ENCODE data around the gene PLSCR1.
"Not testable (repeated sequence)": the region's sequence is repeated elsewhere in the genome, so short reads cannot be mapped to it uniquely, and the experiment has no call there.

Gene PLSCR1

GRCh38 chr3:146550070-146550615 lies 5.7 kb upstream of the PLSCR1 start:
- no peak for DNase-seq (ENCODE audit: low spot score)

- no peak for DNase-seq (ENCODE audit: low spot score)
These were observed 2.9 kb upstream of the PLSCR1 start for GRCh38 chr3:146547235-146547835.

GRCh38 chr3:146546366-146546965 lies 2.1 kb upstream of the PLSCR1 start:
- DNase-seq (ENCODE audit: low spot score) = no peak

- no peak for DNase-seq (ENCODE audit: low spot score)
These were observed 622 bp upstream of the PLSCR1 start for GRCh38 chr3:146544929-146545528.

- DNase-seq (ENCODE audit: low spot score) = no peak
These were observed 876 bp downstream of the PLSCR1 start for GRCh38 chr3:146543461-146544001.

- no peak for DNase-seq (ENCODE audit: low spot score)
These were observed 1.4 kb downstream of the PLSCR1 start for GRCh38 chr3:146542978-146543377.

GRCh38 chr3:146542179-146542578 lies 2.2 kb downstream of the PLSCR1 start:
- no peak for DNase-seq (ENCODE audit: low spot score)

- DNase-seq (ENCODE audit: low spot score) = no peak
These were observed 3.4 kb downstream of the PLSCR1 start for GRCh38 chr3:146540978-146541377.

GRCh38 chr3:146540236-146540635 lies 4.2 kb downstream of the PLSCR1 start:
- DNase-seq (ENCODE audit: low spot score) = no peak

- no peak for DNase-seq (ENCODE audit: low spot score)
These were observed 5.1 kb downstream of the PLSCR1 start for GRCh38 chr3:146539315-146539714.

- DNase-seq (ENCODE audit: low spot score) = no peak
These were observed 6.8 kb downstream of the PLSCR1 start for GRCh38 chr3:146537603-146538002.

GRCh38 chr3:146536681-146537080 lies 7.7 kb downstream of the PLSCR1 start:
- no peak for DNase-seq (ENCODE audit: low spot score)

- no peak for DNase-seq (ENCODE audit: low spot score)
These were observed 12.0 kb downstream of the PLSCR1 start for GRCh38 chr3:146532406-146532805.

GRCh38 chr3:146530609-146531008 lies 13.8 kb downstream of the PLSCR1 start:
- DNase-seq (ENCODE audit: low spot score) = no peak

- no peak for DNase-seq (ENCODE audit: low spot score)
These were observed 15.4 kb downstream of the PLSCR1 start for GRCh38 chr3:146529021-146529420.

- no peak for DNase-seq (ENCODE audit: low spot score)
These were observed 19.4 kb downstream of the PLSCR1 start for GRCh38 chr3:146524961-146525360.

- DNase-seq (ENCODE audit: low spot score) = no peak
These were observed 20.9 kb downstream of the PLSCR1 start for GRCh38 chr3:146523531-146523930.

- not testable (repeated sequence) for DNase-seq (ENCODE audit: low spot score)
These were observed 21.9 kb downstream of the PLSCR1 start for GRCh38 chr3:146522174-146523158.

- DNase-seq (ENCODE audit: low spot score) = no peak
These were observed 23.0 kb downstream of the PLSCR1 start for GRCh38 chr3:146521394-146521793.

- DNase-seq (ENCODE audit: low spot score) = no peak
These were observed 24.6 kb downstream of the PLSCR1 start for GRCh38 chr3:146519810-146520209.

GRCh38 chr3:146517684-146518435 lies 26.5 kb downstream of the PLSCR1 start:
- DNase-seq (ENCODE audit: low spot score) = no peak

Measured in SK-N-DZ (cell line).